HS-5 (cell line): ENCODE results near the gene ZNF611.
"Not testable (repeated sequence)": the region's sequence is repeated elsewhere in the genome, so short reads cannot be mapped to it uniquely, and the experiment has no call there.

ENCODE experiments used
- DNase-seq: peaks from one replicate; pipeline ENCODE4 v3.0.0-alpha.2; 2012; ENCODE audit warnings: low read depth

Gene ZNF611

GRCh38 chr19:52679598-52679997 is 55.2 kb downstream of the ZNF611 start:
- no peak for DNase-seq

GRCh38 chr19:52675239-52675638 is 59.6 kb downstream of the ZNF611 start:
- not testable (repeated sequence) for DNase-seq

GRCh38 chr19:52673014-52673413 is 61.8 kb downstream of the ZNF611 start:
- no peak for DNase-seq

- no peak for DNase-seq
These were observed 64.8 kb downstream of the ZNF611 start for GRCh38 chr19:52670046-52670445.

GRCh38 chr19:52669586-52669985 is 65.3 kb downstream of the ZNF611 start:
- no peak for DNase-seq

GRCh38 chr19:52667972-52668371 is 66.9 kb downstream of the ZNF611 start:
- DNase-seq: no peak

GRCh38 chr19:52666506-52666905 is 68.3 kb downstream of the ZNF611 start:
- DNase-seq: no peak

GRCh38 chr19:52665529-52665928 is 69.3 kb downstream of the ZNF611 start:
- DNase-seq: peak; percentile 11

- no peak for DNase-seq
These were observed 69.8 kb downstream of the ZNF611 start for GRCh38 chr19:52665027-52665426.

- DNase-seq: no peak
These were observed 70.4 kb downstream of the ZNF611 start for GRCh38 chr19:52664461-52664860.

GRCh38 chr19:52662631-52663030 is 72.2 kb downstream of the ZNF611 start:
- no peak for DNase-seq

- no peak for DNase-seq
These were observed 73.9 kb downstream of the ZNF611 start for GRCh38 chr19:52660981-52661380.

- no peak for DNase-seq
These were observed 75.8 kb downstream of the ZNF611 start for GRCh38 chr19:52659013-52659412.

- DNase-seq: no peak
These were observed 76.2 kb downstream of the ZNF611 start for GRCh38 chr19:52658595-52658994.

- DNase-seq: no peak
These were observed 81.7 kb downstream of the ZNF611 start for GRCh38 chr19:52653161-52653560.
